MV-4-11 (cell line): ENCODE results near the gene MEIOSIN.

Experiments
- DNase-seq: peaks from one replicate; lab custom pipeline; 2025; lab: John Stamatoyannopoulos, UW

The MEIOSIN gene

GRCh38 chr19:45765702-45766295, 32.6 kb downstream of the MEIOSIN start:
- no peak for DNase-seq

- no peak for DNase-seq
Measured at GRCh38 chr19:45766296-45766868, 33.1 kb downstream of the MEIOSIN start.

GRCh38 chr19:45766869-45767346, 33.7 kb downstream of the MEIOSIN start:
- no peak for DNase-seq

GRCh38 chr19:45767410-45767880, 34.2 kb downstream of the MEIOSIN start:
- no peak for DNase-seq

- peak; percentile 32 for DNase-seq
Measured at GRCh38 chr19:45767881-45768654, 34.8 kb downstream of the MEIOSIN start.

- peak; percentile 27 for DNase-seq
Measured at GRCh38 chr19:45768655-45768983, 35.4 kb downstream of the MEIOSIN start.

GRCh38 chr19:45768984-45769782, 35.9 kb downstream of the MEIOSIN start, which contains the start of gene SIX5:
SIX5 (minus strand) TSS chr19:45769252; CDS start chr19:45768844, 408 bp downstream.
- peak; percentile 98 for DNase-seq

GRCh38 chr19:45769821-45770191, 36.6 kb downstream of the MEIOSIN start:
- DNase-seq, result peak; percentile 58

- peak; percentile 98 for DNase-seq
Measured at GRCh38 chr19:45770192-45771101, 37.2 kb downstream of the MEIOSIN start.

GRCh38 chr19:45771311-45771933, 38.2 kb downstream of the MEIOSIN start:
- DNase-seq, result no peak

- DNase-seq, result peak; percentile 26
Measured at GRCh38 chr19:45772130-45772840, 39.0 kb downstream of the MEIOSIN start.

- DNase-seq, result no peak
Measured at GRCh38 chr19:45772912-45773311, 39.7 kb downstream of the MEIOSIN start.

- DNase-seq, result no peak
Measured at GRCh38 chr19:45773384-45773783, 40.1 kb downstream of the MEIOSIN start.

GRCh38 chr19:45774765-45775164, 41.5 kb downstream of the MEIOSIN start:
- no peak for DNase-seq

- no peak for DNase-seq
Measured at GRCh38 chr19:45777395-45777961, 44.2 kb downstream of the MEIOSIN start.

- no peak for DNase-seq
Measured at GRCh38 chr19:45778010-45778661, 44.9 kb downstream of the MEIOSIN start.

- peak; percentile 81 for DNase-seq
Measured at GRCh38 chr19:45779231-45780145, 46.2 kb downstream of the MEIOSIN start.

- no peak for DNase-seq
Measured at GRCh38 chr19:45780146-45780447, 46.9 kb downstream of the MEIOSIN start.
